HG03135 (cell line): Measurements from ENCODE around the gene CENPB.
"Not testable (repeated sequence)": the region's sequence is repeated elsewhere in the genome, so short reads cannot be mapped to it uniquely, and the experiment has no call there.

Source experiments
- ATAC-seq: cut with Tn5 transposase; IDR thresholded peaks from one replicate; pipeline ENCODE4 v1.9.1; 2021; ENCODE audit warnings: mild to moderate bottlenecking, moderate library complexity; ENCODE audit not compliant: unreplicated experiment

Gene CENPB

DNA sequence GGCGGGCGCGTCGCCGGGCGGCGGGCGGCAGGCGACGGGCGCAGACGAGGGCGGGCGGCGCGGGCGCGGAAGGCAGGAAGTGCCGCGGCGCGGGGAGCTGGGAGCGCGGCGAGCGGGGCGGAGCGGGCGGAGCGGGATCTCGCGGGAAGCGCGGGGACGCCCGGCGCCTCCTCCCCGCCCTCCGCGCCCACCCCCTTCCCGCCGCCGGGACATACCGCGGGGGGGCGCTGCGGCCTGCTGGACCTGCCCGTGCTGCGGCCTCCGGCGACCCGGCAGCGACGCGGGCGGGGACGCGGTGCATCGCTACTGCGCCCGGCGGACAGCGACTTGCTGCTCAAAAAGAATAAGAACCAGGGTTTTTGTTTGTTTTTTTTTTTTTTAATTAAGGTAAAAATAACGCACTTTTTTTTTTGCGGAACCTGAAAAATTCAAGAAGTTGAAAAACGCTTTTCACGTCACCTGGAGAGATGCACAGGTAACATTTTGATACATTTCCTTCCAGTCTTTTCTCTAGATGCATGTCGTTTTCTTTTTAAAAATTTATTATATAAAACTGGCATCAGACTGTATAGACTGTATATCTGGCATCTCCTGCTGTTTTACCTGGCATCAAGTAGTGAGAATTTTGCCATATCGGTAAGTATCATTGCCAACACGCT is at the start of gene CENPB:
TSS of gene CENPB (minus strand) at position 76 of the 659 bp plus-strand sequence. CDS start 257 bp downstream, outside the sequence.
- peak; percentile 76 for ATAC-seq

DNA sequence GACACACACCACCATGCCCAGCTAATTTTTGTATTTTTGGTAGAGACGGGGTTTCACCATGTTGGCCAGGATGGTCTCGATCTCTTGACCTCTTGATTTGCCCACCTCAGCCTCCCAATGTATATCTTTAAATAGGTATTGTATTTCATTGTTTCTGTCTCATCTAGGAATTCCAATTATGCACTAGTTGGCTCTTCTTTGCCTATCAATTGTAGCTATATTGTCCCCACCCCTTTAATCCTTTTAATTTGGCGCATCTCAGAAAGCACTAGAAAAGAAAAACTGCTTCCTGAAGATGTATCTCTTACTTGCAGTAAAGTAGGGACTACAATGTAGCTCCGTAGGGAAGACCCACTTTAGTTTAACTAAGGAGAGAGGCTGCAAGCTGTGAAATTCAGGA is 49.6 kb upstream of the CENPB start:
- ATAC-seq = no peak

- ATAC-seq = not testable (repeated sequence)
These were observed 43.4 kb upstream of the CENPB start for GRCh38 chr20:3829891-3830290.

DNA sequence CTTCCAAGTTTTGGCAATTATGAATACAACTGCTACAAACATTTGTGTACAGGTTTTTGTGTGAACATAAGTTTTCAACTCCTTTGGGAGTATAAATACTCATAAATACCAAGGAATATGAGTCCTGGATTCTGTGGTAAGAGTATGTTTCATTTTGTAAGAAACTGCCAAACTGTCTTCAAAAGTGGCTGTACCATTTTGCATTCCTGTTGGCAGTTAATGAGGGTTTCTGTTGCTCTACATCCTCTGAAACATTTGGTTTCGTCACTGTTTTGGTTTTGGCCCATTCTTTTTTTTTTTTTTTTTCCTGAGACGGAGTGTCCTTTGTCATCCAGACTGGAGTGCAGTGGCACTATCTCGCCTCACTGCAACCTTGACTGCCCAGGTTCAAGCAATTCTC is 42.3 kb upstream of the CENPB start:
- ATAC-seq = no peak

GRCh38 chr20:3826420-3826819 is 39.9 kb upstream of the CENPB start:
- ATAC-seq = no peak

DNA sequence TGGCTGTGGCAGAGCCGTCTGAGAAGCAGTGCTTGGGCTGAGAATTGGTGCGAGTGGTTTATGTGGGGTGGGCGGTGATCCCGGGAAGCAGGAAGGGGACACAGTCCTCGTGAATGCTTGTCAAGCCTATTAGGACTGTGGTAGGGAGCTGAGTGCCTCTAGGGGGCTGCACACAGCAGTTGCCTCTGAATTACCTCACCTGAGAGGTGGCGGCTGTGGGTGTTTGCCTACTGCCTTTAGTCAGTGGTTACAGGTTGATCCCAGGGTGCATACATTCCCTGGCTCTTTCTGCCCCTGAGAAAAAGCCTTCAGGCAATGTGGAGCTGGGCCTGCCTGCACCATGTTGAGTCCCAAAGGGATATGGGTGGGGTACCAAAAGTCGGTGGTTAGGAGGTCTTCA is 39.0 kb upstream of the CENPB start:
- no peak for ATAC-seq

DNA sequence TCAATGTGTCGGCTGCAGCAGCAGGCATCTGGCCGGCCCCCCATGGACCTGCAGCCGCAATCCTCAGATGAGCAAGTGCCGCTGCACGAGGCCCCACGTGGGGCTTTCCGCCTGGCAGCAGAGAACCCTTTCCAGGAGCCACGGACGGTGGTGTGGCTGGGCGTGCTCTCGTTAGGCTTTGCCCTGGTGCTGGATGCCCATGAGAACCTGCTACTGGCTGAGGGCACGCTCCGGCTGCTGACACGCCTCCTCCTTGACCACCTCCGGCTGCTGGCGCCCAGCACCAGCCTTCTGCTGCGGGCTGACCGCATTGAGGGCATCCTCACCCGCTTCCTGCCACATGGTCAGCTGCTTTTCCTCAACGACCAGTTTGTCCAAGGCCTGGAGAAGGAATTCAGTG is 37.3 kb upstream of the CENPB start:
- ATAC-seq = no peak

- no peak for ATAC-seq
These were observed 35.5 kb upstream of the CENPB start for GRCh38 chr20:3821996-3822395.

- no peak for ATAC-seq
These were observed 34.6 kb upstream of the CENPB start for GRCh38 chr20:3820901-3821727.

- peak; percentile 85 for ATAC-seq
These were observed 33.7 kb upstream of the CENPB start, which contains the start of gene AP5S1 for GRCh38 chr20:3820048-3820900. AP5S1 (plus strand) TSS chr20:3820547; CDS start chr20:3822118, 1,571 bp downstream.

DNA sequence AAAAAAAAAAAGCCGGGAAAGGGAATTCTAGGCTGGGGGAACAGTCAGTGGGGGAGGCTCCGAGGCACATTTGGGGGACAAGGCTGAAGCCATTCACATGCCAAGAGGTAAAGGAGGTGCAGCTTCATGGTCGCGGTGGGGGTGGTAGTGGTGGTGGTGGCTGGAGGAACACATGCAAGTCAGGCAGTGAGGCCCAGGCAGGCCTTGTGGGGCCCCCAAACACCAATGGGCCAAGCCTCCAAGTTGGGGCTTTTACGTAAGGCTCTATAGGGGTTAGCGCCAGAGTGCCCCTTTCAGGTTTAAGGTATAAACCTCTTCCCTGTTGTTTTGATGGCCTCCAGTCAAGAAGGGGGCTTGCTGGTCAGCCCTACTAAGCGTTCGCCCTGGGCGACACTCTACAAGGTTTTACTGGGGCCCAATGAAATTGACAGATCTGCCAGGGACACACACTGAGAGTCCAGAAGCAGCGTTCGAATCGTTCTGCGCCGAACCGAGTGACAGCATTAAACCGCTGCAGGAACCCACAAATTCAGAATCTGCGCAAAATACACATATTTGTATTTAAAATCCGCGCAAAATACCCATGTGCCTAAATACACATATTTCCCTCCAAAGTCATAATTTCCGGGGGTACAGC is 33.0 kb upstream of the CENPB start:
- ATAC-seq = no peak

DNA sequence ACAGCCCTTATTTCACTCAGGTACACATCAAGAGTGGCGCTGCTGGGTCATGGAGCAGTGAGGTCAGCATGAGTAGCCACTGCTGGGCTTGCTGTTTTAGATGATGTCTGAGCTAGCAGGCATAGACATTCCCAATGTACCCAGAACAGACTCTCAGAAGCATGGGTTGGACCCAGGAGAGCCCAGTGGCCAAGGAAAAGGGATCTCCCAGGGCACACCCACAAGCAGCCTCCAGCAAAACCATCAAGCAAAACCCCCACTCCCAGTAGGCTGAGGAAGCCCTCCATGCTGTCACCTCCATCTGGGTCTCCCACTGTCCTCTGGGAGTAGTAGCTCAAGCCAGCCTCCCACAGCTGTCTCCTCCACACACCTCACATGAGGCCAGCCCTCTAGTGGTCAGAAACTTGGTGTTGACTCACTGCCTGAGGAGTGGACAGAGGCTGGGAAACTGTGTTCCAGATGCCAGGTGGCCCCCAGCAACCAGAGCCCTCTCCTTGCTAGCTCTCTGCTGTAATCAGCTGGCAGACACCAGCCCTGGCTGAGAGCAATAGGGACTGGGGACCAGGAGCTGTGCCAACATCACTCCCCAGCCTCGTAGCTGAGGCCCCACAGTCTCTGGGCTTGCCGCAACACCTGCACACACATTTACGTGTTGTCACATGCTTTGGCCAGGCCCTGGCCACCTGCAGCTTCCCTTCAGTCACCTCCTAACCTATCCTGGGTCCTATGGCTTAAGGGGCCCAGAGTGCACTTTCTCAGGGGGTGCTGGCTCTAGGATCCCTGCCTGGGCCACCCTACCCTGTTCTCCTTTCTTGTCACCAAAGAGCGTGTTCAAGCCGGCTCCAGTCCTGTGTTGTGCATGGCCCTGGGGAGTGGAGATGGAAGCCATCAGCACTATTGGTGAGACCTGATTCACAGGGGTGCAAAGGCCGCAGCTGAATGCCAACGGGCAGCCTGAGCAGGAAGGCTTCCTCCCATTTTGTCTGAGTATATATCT is 31.9 kb upstream of the CENPB start:
- no peak for ATAC-seq

- no peak for ATAC-seq
These were observed 29.3 kb upstream of the CENPB start for GRCh38 chr20:3815703-3816315.

- no peak for ATAC-seq
These were observed 28.5 kb upstream of the CENPB start for GRCh38 chr20:3814928-3815495.

DNA sequence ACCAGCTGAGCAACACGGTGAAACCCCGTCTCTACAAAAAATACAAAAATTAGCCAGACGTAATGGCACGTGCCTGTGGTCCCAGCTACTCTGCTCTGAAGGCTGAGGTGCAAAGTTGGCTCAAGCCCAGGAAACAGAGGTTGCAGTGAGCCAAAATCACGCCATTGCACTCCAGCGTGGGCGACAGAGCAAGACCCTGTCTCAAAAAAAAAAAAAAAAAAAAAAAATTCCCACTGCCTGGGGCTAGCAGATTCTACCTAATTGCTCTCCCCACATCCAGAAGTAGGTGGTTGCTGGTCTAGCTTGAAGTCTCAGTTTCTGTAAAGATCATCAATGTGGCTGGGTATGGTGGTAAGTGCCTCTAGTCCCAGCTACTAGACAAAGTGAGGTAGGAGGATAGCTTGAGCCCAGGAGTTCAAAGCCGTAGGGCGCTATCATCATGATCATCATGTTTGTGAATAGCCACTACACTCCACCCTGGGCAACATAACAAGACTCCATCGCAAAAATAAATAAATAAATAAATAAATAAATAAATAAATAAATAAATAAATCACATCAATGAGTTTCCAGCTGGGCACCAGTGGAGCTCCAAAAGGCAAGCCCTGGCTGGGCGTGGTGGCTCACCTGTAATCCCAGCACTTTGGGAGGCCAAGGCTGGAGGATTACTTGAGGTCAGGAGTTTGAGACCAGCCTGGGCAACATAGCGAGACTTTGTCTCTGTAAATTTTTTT is 27.5 kb upstream of the CENPB start:
- no peak for ATAC-seq

DNA sequence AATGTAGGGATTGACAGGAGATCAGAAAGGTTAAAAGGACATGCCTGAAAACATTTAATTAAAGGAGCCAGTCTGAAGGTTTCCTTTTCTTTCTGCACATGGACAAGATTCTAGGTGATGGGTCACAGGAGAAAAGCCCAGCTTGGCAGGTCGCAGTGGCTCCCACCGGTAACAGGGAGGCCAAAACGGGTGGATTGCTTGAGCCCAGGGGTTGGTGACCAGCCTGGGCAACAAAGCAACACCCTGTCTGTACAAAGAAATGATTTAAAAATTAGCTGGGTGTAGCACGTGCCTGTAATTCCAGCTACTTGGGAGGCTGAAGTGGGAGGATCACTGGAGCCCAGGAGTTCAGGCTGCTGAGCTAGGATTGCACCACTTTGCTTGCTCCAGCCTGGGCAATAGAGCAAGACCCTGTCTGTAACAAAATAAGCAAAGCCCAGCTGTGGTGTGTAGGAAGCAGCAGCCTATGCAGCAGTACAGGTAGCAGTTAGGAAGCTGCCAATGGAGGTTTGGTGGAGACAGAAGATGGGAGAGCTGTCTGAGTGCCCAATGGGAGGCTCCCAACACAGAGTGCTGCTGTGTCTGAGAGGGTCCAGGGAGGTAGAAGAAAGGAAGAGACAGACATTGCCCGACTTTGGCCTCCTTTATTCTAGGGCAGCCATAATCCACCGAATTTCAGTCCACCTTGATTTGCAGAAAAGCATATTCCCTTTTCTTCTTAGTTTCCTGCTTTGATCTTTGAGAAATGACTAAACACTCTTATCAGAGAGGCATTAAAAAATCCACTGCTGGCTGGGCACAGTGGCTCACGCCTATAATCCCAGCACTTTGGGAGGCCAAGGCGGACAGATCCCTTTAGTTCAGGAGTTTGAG is 26.7 kb upstream of the CENPB start:
- ATAC-seq = no peak

DNA sequence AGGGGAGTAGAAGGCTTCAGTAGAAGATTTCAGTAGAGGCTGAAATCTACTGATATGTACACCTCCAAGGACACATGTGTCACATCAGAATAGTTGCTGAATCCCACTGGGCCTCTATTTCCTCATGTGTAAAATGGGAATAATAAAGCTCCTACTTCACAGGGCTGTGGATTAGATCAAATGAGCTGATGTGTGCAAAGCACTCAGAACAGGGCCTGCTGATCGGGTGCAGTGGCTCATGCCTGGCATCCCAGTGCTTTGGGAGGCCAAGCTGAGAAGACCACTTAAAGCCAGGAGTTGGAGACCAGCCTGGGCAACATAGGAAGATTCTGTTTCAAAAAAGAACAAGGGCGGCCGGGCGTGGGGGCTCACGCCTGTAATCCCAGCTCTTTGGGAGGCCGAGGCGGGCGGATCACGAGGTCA is 25.7 kb upstream of the CENPB start:
- no peak for ATAC-seq
